Measurements from ENCODE around the gene C4orf51.

The C4orf51 gene

GRCh38 chr4:145760961-145761929 lies 81.3 kb downstream of the C4orf51 start:
- DNase-seq, result no peak

GRCh38 chr4:145762719-145763118 lies 82.8 kb downstream of the C4orf51 start:
- no peak for DNase-seq

GRCh38 chr4:145763399-145763798 lies 83.5 kb downstream of the C4orf51 start:
- DNase-seq, result no peak

- no peak for DNase-seq
Measured at GRCh38 chr4:145766273-145766672, 86.3 kb downstream of the C4orf51 start.

- DNase-seq, result no peak
Measured at GRCh38 chr4:145769450-145770037, 89.6 kb downstream of the C4orf51 start.

- no peak for DNase-seq
Measured at GRCh38 chr4:145770124-145770523, 90.2 kb downstream of the C4orf51 start.

GRCh38 chr4:145772347-145772746 lies 92.4 kb downstream of the C4orf51 start:
- DNase-seq, result no peak

- no peak for DNase-seq
Measured at GRCh38 chr4:145773581-145774234, 93.8 kb downstream of the C4orf51 start.

GRCh38 chr4:145774473-145774872 lies 94.5 kb downstream of the C4orf51 start:
- no peak for DNase-seq

GRCh38 chr4:145775406-145775805 lies 95.5 kb downstream of the C4orf51 start:
- DNase-seq, result no peak

GRCh38 chr4:145776208-145776607 lies 96.3 kb downstream of the C4orf51 start:
- no peak for DNase-seq

GRCh38 chr4:145779319-145779801 lies 99.4 kb downstream of the C4orf51 start:
- no peak for DNase-seq

- DNase-seq, result no peak
Measured at GRCh38 chr4:145781351-145781750, 101.4 kb downstream of the C4orf51 start.
